K562 (cell line): ENCODE data around the gene LACTBL1. TPM values are rescaled to one million over a fixed set of nuclear protein-coding genes. Genes with fewer than 3 reads are reported as not detected.

Source experiments
- ATAC-seq: fragments of 200-7000 bp; cut with Tn5 transposase; 3 replicates; pipeline ENCODE4 v1.9.1; 2020; ENCODE audit warnings: moderate library complexity
- BruUV-seq: library from RNA; stranded (reverse); fragments of 400-500 nt; replicated peaks from 2 replicates; lab custom pipeline; 2021; lab: Mats Ljungman, UMichigan
- CTCF ChIA-PET: fragments of 300-600 bp; formaldehyde crosslinking; extraction: SDS; loops from one replicate; lab custom pipeline; 2021; ENCODE audit warnings: low intra/inter-chr PET ratio; lab: Yijun Ruan, JAX
- POLR2A ChIA-PET: fragments of 300-600, 350-650 bp; sonication (Branson Sonifier 250); formaldehyde crosslinking; extraction: SDS; loops from one replicate; lab custom pipeline; 2021; ENCODE audit warnings: antibody characterized with exemption, inconsistent platforms; lab: Yijun Ruan, JAX
- DNase-seq, 4 experiments: peaks; one replicate each; pipeline versions ENCODE4 v3.0.0 to v3.0.0-alpha.2; 2011 to 2018; ENCODE audit warnings: low spot score in 3 of 4, mixed read lengths in 3 of 4; ENCODE audit errors: extremely low read depth in 1 of 4
- FAIRE-seq: peaks from 2 replicates; lab custom pipeline; 2011; peaks lifted over from hg19 to GRCh38; lab: Jason Lieb, UNC
- H2AFZ ChIP-seq: 2 replicates; pipeline ENCODE4 v1.6.0; 2011; ENCODE audit warnings: low read depth, low read length, control low read depth, inconsistent platforms
- H3K27ac ChIP-seq: fragments of 200-600 bp; 3 replicates; pipeline ENCODE4 v1.8.0; 2011; ENCODE audit warnings: low read depth, mild to moderate bottlenecking, control low read depth, inconsistent platforms, low read length, moderate library complexity, mixed read lengths; ENCODE audit errors: extremely low read depth
- H3K27me3 ChIP-seq, 2 experiments: fragments of 300-600 bp in 1 of 2; 2 replicates in 1 of 2; 3 replicates in 1 of 2; pipeline versions ENCODE4 v1.6.0 to v1.8.0; 2011; ENCODE audit warnings: inconsistent platforms in 2 of 2, low read length in 2 of 2, mild to moderate bottlenecking in 1 of 2, mixed read lengths in 1 of 2, moderate library complexity in 1 of 2; ENCODE audit not compliant: control insufficient read depth in 2 of 2, insufficient read depth in 2 of 2
- H3K36me3 ChIP-seq: fragments of 300-600 bp; 3 replicates; pipeline ENCODE4 v1.8.0; 2011; ENCODE audit warnings: mild to moderate bottlenecking, low read length, inconsistent platforms; ENCODE audit not compliant: control insufficient read depth, insufficient read depth
- H3K4me1 ChIP-seq, 2 experiments: fragments of 200-600 bp in 1 of 2; replicated peaks in 1 of 2; 2 replicates in 1 of 2; 3 replicates in 1 of 2; pipeline versions ENCODE4 v1.5.1 to v1.8.0; 2011; ENCODE audit warnings: inconsistent platforms in 2 of 2, low read length in 2 of 2, mild to moderate bottlenecking in 1 of 2, mixed read lengths in 1 of 2, moderate library complexity in 1 of 2; ENCODE audit not compliant: control insufficient read depth in 2 of 2, insufficient read depth in 2 of 2
- H3K4me2 ChIP-seq: 2 replicates; pipeline ENCODE4 v1.6.1; 2011; ENCODE audit warnings: low read length, control low read depth, inconsistent platforms, mixed read lengths; ENCODE audit not compliant: insufficient read depth
- H3K4me3 ChIP-seq: fragments of 200-600 bp; sonication (generic), shearing (Covaris generic); 2 replicates; pipeline ENCODE4 v1.5.1; 2016; ENCODE audit warnings: control low read depth, inconsistent platforms
- H3K79me2 ChIP-seq: fragments of 200-600 bp; 3 replicates; pipeline ENCODE4 v1.8.0; 2011; ENCODE audit warnings: low read length, inconsistent platforms; ENCODE audit not compliant: control insufficient read depth, insufficient read depth
- H3K9ac ChIP-seq, 2 experiments: 2 replicates each; pipeline versions ENCODE4 v1.6.0 to v1.6.1; 2011; ENCODE audit warnings: low read depth in 2 of 2, low read length in 2 of 2, control low read depth in 1 of 2, inconsistent platforms in 1 of 2, mild to moderate bottlenecking in 1 of 2, mixed read lengths in 1 of 2; ENCODE audit not compliant: insufficient read depth in 1 of 2
- H3K9me1 ChIP-seq: one replicate; pipeline ENCODE4 v1.6.0; 2011; ENCODE audit warnings: inconsistent platforms, mild to moderate bottlenecking, low read length, moderate library complexity; ENCODE audit not compliant: control insufficient read depth, insufficient read depth
- H3K9me3 ChIP-seq: replicated peaks from 2 replicates; pipeline ENCODE4 v1.5.1; 2011; ENCODE audit warnings: low read depth, low read length, inconsistent platforms; ENCODE audit not compliant: control insufficient read depth, insufficient read depth
- H4K20me1 ChIP-seq: replicated peaks from 2 replicates; pipeline ENCODE4 v1.6.1; 2011; ENCODE audit warnings: low read length, inconsistent platforms, mixed read lengths; ENCODE audit not compliant: control insufficient read depth, insufficient read depth
- ATF6 ChIP-seq: sonication (generic); formaldehyde crosslinking; IDR thresholded peaks from 2 replicates; pipeline ENCODE4 v1.4.0; 2020; ENCODE audit warnings: mild to moderate bottlenecking, missing genetic modification reagents
- HNRNPUL1 ChIP-seq: fragments of 200-400 bp; formaldehyde crosslinking; IDR thresholded peaks from 2 replicates; pipeline ENCODE4 v1.6.1; 2017; ENCODE audit warnings: low read length
- NUFIP1 ChIP-seq: fragments of 450-650 bp; IDR thresholded peaks from 2 replicates; pipeline ENCODE4 v1.6.1; 2018; ENCODE audit not compliant: partially characterized antibody
- PHF20 ChIP-seq: fragments of 450-650 bp; IDR thresholded peaks from 2 replicates; pipeline ENCODE4 v1.6.1; 2018; ENCODE audit not compliant: partially characterized antibody
- RCOR1 ChIP-seq, 2 experiments: IDR thresholded peaks; 2 replicates each; pipeline ENCODE4 v1.6.1; 2012; ENCODE audit warnings: low read depth in 2 of 2, low read length in 2 of 2, borderline replicate concordance in 1 of 2, improper control_type of control experiment in 1 of 2
- SREBF1 ChIP-seq: fragments of 150-350 bp; IDR thresholded peaks from 2 replicates; pipeline ENCODE4 v1.6.1; 2014; ENCODE audit warnings: antibody characterized with exemption, low read depth, low read length, borderline replicate concordance
- SRSF1 ChIP-seq: fragments of 200-400 bp; formaldehyde crosslinking; IDR thresholded peaks from 2 replicates; pipeline ENCODE4 v1.6.1; 2017; ENCODE audit warnings: mild to moderate bottlenecking, low read depth, low read length, moderate library complexity
- TBP ChIP-seq: optimal IDR thresholded peaks from 2 replicates; pipeline ENCODE3; 2011; ENCODE audit warnings: low read depth, low read length, improper control_type of control experiment
- USF1 ChIP-seq: sonication (generic); formaldehyde crosslinking; IDR thresholded peaks from 2 replicates; pipeline ENCODE4 v1.9.0; 2022; ENCODE audit warnings: mild to moderate bottlenecking, missing genetic modification reagents
- YBX1 ChIP-seq: fragments of 450-650 bp; IDR thresholded peaks from 2 replicates; pipeline ENCODE4 v1.7.1; 2016; ENCODE audit warnings: mild to moderate bottlenecking
- ZBTB43 ChIP-seq: sonication (generic); formaldehyde crosslinking; IDR thresholded peaks from 2 replicates; pipeline ENCODE4 v1.8.0; 2023; ENCODE audit warnings: mild to moderate bottlenecking, missing genetic modification reagents
- ZBTB7A ChIP-seq: IDR thresholded peaks from 2 replicates; pipeline ENCODE4 v1.6.1; 2011; ENCODE audit warnings: low read depth, mild to moderate bottlenecking, low read length, moderate library complexity, borderline replicate concordance; ENCODE audit not compliant: control insufficient read depth
- ZNF134 ChIP-seq: fragments of 250-450 bp; sonication (Bioruptor Pico); conservative IDR thresholded peaks from 2 replicates; pipeline ENCODE4 v1.4.0; 2020
- ZNF311 ChIP-seq: fragments of 250-450 bp; sonication (Bioruptor Pico); IDR thresholded peaks from 2 replicates; pipeline ENCODE4 v1.4.0; 2020; ENCODE audit warnings: mild to moderate bottlenecking, moderate library complexity
- ZNF79 ChIP-seq: fragments of 250-450 bp; sonication (Bioruptor Pico); IDR thresholded peaks from 2 replicates; pipeline ENCODE4 v1.4.0; 2020; ENCODE audit warnings: low read depth, mild to moderate bottlenecking, moderate library complexity
- ZZZ3 ChIP-seq: fragments of 450-650 bp; IDR thresholded peaks from 2 replicates; pipeline ENCODE4 v1.6.1; 2016; ENCODE audit warnings: antibody characterized with exemption, mild to moderate bottlenecking, moderate library complexity
- WGBS: fragments of 100-300 bp; shearing (Covaris generic); methylation state at CpG from one replicate; pipeline ENCODE4 v1.1.6; 2016; ENCODE audit warnings: low coverage, mixed read lengths; ENCODE audit not compliant: insufficient coverage; ENCODE audit errors: missing lambda C conversion rate; 5-methylcytosine and 5-hydroxymethylcytosine counted together
- in situ Hi-C: fragments of 300-500 bp; cut with MboI; formaldehyde crosslinking; loops from 4 replicates; pipeline ENCODE4 v1.15.0; 2018; ENCODE audit warnings: inconsistent platforms, mixed read lengths
- intact Hi-C: fragments of 100-400 bp; cut with micrococcal nuclease; formaldehyde crosslinking; loops from 2 replicates; pipeline ENCODE4 v1.14.2; 2022
- polyA plus RNA-seq, 8 experiments: library from polyadenylated mRNA; depleted of rRNA in 4 of 8; stranded (reverse) in 5 of 8; unstranded in 3 of 8; fragments of >200 nt; fragmentation: Nextera tagmentation in 2 of 8; fragmentation: Illumina TruSeq in 1 of 8; extraction: Ambion mirVana in 2 of 8; extraction: Trizol in 1 of 8; gene quantifications; 2 replicates each; pipeline versions ENCODE4 v1.2.1 to v1.2.3, GENCODE V29; 2011 to 2014; ENCODE audit warnings: inconsistent platforms in 1 of 8, missing spikeins in 1 of 8
- total RNA-seq, 7 experiments: library from RNA; depleted of rRNA in 6 of 7; stranded (reverse); fragments of >200 nt in 6 of 7; fragmentation: Illumina TruSeq in 2 of 7; extraction: Trizol in 2 of 7; gene quantifications; 2 replicates each; pipeline versions ENCODE4 v1.2.1 to v1.2.3, GENCODE V29; 2011 to 2021; ENCODE audit warnings: low replicate concordance in 1 of 7
- TF ChIP-seq, protein P1 (sequence below): sonication (generic); formaldehyde crosslinking; IDR thresholded peaks from 2 replicates; pipeline ENCODE4 v1.8.0; 2022; ENCODE audit warnings: mild to moderate bottlenecking, missing genetic modification reagents

Gene LACTBL1
- total and polyA plus RNA-seq, 9 of the 15 experiments (the other 6 are each of a cell fraction or from before 2014, with no cell fraction given) = not detected

DNA sequence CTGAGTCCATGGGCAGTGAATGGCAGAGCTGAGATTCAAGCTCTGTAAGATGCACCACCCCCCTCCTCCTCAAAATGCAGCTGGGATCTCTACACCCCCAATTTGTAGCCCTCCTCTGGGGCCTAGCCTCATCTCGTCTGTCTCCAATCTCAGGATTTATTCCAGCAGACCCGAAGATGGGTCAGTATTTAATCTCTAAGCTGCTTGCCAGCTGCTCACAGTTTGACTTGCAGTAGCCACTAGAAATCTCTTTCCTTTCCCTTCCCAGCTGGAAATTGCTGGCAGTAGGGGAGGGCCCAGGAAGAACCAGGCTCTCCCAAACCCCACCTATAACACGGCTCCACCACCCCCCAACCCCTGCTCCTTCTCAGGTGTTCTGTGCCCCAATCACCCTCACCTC is 1.5 kb downstream of the LACTBL1 start:
- no peak overlapping the region for H3K4me2 ChIP-seq
- POLR2A ChIA-PET = interaction anchor here (0.9 to 1.1 kb wide), 2 partner anchors 197 to 256 kb away, joined by 4 read pairs; no protein-coding TSS in a partner anchor
- no peak for ATAC-seq
- H3K79me2 ChIP-seq = no peaks in the 10 kb centered on the region
- H2AFZ ChIP-seq = no peak overlapping the region
- peaks cover 0 to 3% of the 10 kb centered on the region in 2 experiments; a peak in 2 of 5 replicates for H3K4me1 ChIP-seq
- CTCF ChIA-PET = interaction anchor here (0.6 kb wide), 1 partner anchor 667 kb away, joined by 4 read pairs; no protein-coding TSS in a partner anchor
- H3K9me3 ChIP-seq = no peaks in the 10 kb centered on the region
- H3K27ac ChIP-seq = no peak overlapping the region
- peaks cover 4% of the 10 kb centered on the region for H3K9me1 ChIP-seq
- 0% methylated on average over 3 of the region's 3 CpGs for WGBS
- no peak overlapping the region for H3K4me3 ChIP-seq
- peaks cover 15 to 28% of the 10 kb centered on the region in 2 experiments for H3K27me3 ChIP-seq
- in situ Hi-C loops = loop anchor here (10.0 kb wide), 2 partner anchors 124 to 564 kb away; partner anchors contain the start of gene E2F2
- H4K20me1 ChIP-seq = no peaks in the 10 kb centered on the region
- no peak for DNase-seq
- H3K9ac ChIP-seq = no peak overlapping the region
- FAIRE-seq = no peak
- BruUV-seq = no TSS peak
- TF ChIP-seq HNRNPUL1 (no peak), ATF6 (CRISPR knock-in tag) (no peak), TBP (no peak), RCOR1 (IDR thresholded peaks at IDR 0.05; ENCODE audit: borderline replicate concordance in 1 of 2, low read depth in 2 of 2, low read length in 2 of 2) (no peak), ZZZ3 (no peak), SREBF1 (no peak), NUFIP1 (no peak), SRSF1 (no peak), ZNF79 (CRISPR knock-in tag) (no peak), ZBTB43 (CRISPR knock-in tag) (no peak), ZBTB7A (no peak), PHF20 (no peak), ZNF134 (CRISPR knock-in tag) (no peak), YBX1 (no peak), USF1 (no peak), ZNF311 (no peak)
- TF ChIP-seq, protein P1, sequence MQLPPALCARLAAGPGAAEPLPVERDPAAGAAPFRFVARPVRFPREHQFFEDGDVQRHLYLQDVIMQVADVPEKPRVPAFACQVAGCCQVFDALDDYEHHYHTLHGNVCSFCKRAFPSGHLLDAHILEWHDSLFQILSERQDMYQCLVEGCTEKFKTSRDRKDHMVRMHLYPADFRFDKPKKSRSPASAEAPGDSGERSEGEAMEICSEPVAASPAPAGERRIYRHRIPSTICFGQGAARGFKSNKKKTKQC (CRISPR knock-in tag) = no peak
- H3K36me3 ChIP-seq = no peaks in the 10 kb centered on the region
- intact Hi-C loops = loop anchor here (10.0 kb wide), 1 partner anchor 564 kb away; the partner anchor contains the start of gene E2F2
